Neural crest cell (in vitro differentiated cells): Measurements from ENCODE around the gene SAPCD2. TPM values are rescaled to one million over a fixed set of nuclear protein-coding genes. Genes with fewer than 3 reads are reported as not detected.

ENCODE experiments used
- DNase-seq: peaks from one replicate; pipeline ENCODE4 v3.0.0; 2021; ENCODE audit warnings: low read depth, mixed read lengths, low spot score
- H3K27ac Mint-ChIP-seq: one replicate; pipeline ENCODE4 v1.8.0; 2021; ENCODE audit warnings: mild to moderate bottlenecking, mixed read lengths; ENCODE audit not compliant: unreplicated experiment
- H3K27me3 Mint-ChIP-seq: 2 replicates; pipeline ENCODE4 v1.8.0; 2021; ENCODE audit warnings: low read depth, mild to moderate bottlenecking, mixed read lengths
- H3K36me3 Mint-ChIP-seq: 2 replicates; pipeline ENCODE4 v1.8.0; 2021; ENCODE audit warnings: low read depth, mild to moderate bottlenecking, mixed read lengths
- H3K4me1 Mint-ChIP-seq: 2 replicates; pipeline ENCODE4 v1.8.0; 2021; ENCODE audit warnings: mixed read lengths
- H3K4me3 Mint-ChIP-seq: one replicate; pipeline ENCODE4 v1.8.0; 2021; ENCODE audit warnings: mild to moderate bottlenecking, mixed read lengths
- H3K9me3 Mint-ChIP-seq: 2 replicates; pipeline ENCODE4 v1.8.0; 2021; ENCODE audit warnings: mixed read lengths
- total RNA-seq: library from RNA; stranded (reverse); gene quantifications from 2 replicates; pipeline ENCODE4 v1.2.1, GENCODE V29; 2021
- TF ChIP-seq, protein P1 (sequence below): fragments of 200-600 bp; sonication (generic); conservative IDR thresholded peaks from 2 replicates; pipeline ENCODE4 v1.5.0; 2021; ENCODE audit warnings: antibody characterized with exemption, mild to moderate bottlenecking

SAPCD2 gene
- total RNA-seq, 1 donor from 2014 or later, result 31.1 TPM

GRCh38 chr9:137108608-137109249 lies 38.4 kb upstream of the SAPCD2 start:
- Mint-ChIP-seq H3K9me3 (no peaks in the 10 kb centered on the region), H3K36me3 (no peaks in the 10 kb centered on the region), H3K4me3 (no peak overlapping the region), H3K27ac (no peak overlapping the region), H3K27me3 (peaks cover 7% of the 10 kb centered on the region), H3K4me1 (no peaks in the 10 kb centered on the region)
- no peak for DNase-seq
- TF ChIP-seq, protein P1, sequence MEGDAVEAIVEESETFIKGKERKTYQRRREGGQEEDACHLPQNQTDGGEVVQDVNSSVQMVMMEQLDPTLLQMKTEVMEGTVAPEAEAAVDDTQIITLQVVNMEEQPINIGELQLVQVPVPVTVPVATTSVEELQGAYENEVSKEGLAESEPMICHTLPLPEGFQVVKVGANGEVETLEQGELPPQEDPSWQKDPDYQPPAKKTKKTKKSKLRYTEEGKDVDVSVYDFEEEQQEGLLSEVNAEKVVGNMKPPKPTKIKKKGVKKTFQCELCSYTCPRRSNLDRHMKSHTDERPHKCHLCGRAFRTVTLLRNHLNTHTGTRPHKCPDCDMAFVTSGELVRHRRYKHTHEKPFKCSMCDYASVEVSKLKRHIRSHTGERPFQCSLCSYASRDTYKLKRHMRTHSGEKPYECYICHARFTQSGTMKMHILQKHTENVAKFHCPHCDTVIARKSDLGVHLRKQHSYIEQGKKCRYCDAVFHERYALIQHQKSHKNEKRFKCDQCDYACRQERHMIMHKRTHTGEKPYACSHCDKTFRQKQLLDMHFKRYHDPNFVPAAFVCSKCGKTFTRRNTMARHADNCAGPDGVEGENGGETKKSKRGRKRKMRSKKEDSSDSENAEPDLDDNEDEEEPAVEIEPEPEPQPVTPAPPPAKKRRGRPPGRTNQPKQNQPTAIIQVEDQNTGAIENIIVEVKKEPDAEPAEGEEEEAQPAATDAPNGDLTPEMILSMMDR, result no peak

- peaks cover 1% of the 10 kb centered on the region for H3K27me3 Mint-ChIP-seq
- TF ChIP-seq, protein P1, result no peak
- DNase-seq, result no peak
Observed at GRCh38 chr9:137107982-137108381, 37.6 kb upstream of the SAPCD2 start.

GRCh38 chr9:137107312-137107921 lies 37.1 kb upstream of the SAPCD2 start:
- Mint-ChIP-seq H3K36me3 (no peaks in the 10 kb centered on the region), H3K4me1 (no peaks in the 10 kb centered on the region), H3K4me3 (no peak overlapping the region), H3K27ac (no peak overlapping the region), H3K9me3 (no peaks in the 10 kb centered on the region), H3K27me3 (no peaks in the 10 kb centered on the region)
- DNase-seq, result no peak
- TF ChIP-seq, protein P1, result no peak

More at GRCh38 chr9:137107982-137108381, 37.6 kb upstream of the SAPCD2 start:
- Mint-ChIP-seq H3K4me3 (no peak overlapping the region), H3K36me3 (no peaks in the 10 kb centered on the region), H3K9me3 (no peaks in the 10 kb centered on the region), H3K27ac (no peak overlapping the region), H3K4me1 (no peaks in the 10 kb centered on the region)

DNA sequence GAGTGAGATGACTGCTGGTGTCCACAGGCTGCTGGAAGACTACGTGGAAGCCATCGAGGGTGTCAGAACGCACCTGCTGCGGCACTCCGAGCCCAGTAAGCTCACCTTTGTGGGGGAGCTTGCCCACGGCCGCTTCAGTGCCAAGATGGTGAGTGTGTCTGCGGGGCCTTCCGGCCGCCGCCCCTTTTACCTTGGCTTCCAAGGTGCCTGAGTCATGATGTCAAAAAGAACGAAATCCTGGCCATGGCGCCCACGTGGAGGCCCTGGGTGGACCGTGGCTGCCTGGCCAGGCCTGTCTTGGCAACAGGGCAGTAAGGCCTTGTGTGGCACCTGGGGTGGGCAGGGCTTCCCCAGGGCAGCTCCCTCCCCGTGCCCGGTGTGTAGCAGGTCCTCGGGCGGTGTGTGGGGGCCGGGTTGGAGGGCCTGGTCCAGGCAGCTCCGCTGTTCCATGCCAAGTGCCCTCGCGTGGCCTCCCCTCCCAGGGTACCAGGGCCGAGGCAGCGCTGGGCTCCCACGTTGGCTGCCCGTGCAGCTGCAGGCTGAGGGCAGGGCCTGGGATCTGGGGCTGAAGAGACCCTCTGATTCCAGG lies 36.4 kb upstream of the SAPCD2 start:
- DNase-seq, result no peak
- Mint-ChIP-seq H3K9me3 (no peaks in the 10 kb centered on the region), H3K4me3 (no peak overlapping the region), H3K27ac (no peak overlapping the region), H3K36me3 (no peaks in the 10 kb centered on the region), H3K27me3 (no peaks in the 10 kb centered on the region), H3K4me1 (no peaks in the 10 kb centered on the region)
- TF ChIP-seq, protein P1, result no peak

DNA sequence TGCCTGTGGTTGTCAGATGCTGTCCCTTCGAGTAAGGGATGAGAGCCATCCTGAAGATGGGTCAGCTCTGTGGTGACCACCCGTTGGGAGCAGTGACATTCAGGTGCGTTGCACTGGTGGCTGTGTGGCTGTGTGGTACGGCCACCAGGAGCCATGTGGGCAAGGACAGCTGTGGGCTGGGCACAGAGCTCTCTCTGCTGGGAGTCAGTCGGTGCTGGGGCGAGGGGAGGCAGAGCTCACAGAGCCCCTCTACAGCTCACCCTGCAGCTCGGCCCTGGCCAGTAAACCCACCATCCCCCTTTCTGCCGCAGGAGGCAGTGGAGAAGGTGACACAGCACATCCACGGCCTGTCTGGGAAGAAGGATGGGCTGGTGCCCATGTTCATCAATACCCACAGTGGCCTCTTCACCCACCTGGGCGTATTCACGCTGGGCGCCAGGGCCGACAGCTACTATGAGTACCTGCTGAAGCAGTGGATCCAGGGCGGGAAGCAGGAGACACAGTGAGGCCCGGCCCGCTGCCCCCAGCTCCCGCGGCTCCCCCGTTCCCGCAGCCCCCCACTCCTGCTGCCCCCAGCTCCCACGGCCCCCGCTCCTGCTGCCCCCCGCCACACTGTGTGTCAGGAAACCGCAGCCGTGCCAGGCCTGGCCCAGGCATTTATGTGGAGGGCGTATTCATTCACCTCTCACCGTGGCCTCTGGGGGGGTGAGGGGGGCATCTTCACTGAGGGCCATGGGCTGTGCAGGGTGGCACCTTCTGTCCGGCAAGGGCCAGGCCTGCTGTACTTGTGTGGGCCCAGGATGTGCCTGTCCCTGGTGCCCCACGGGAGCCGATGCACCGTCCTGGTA lies 35.7 kb upstream of the SAPCD2 start:
- Mint-ChIP-seq H3K9me3 (no peaks in the 10 kb centered on the region), H3K36me3 (no peaks in the 10 kb centered on the region), H3K4me3 (no peak overlapping the region), H3K27me3 (no peaks in the 10 kb centered on the region), H3K27ac (no peak overlapping the region), H3K4me1 (no peaks in the 10 kb centered on the region)
- no peak for DNase-seq
- TF ChIP-seq, protein P1, result no peak
